OCI-LY7 (cell line): ENCODE measurements around the gene DDR1. TPM values are rescaled to one million over a fixed set of nuclear protein-coding genes. Genes with fewer than 3 reads are reported as not detected.

Experiments used
- BruUV-seq: library from RNA; stranded (reverse); fragments of 400-500 nt; replicated peaks from 2 replicates; lab custom pipeline; 2021; lab: Mats Ljungman, UMichigan
- CTCF ChIA-PET: fragments of 300-600 bp; sonication (Branson Sonifier 250); formaldehyde crosslinking; loops from one replicate; lab custom pipeline; 2022; ENCODE audit warnings: antibody characterized with exemption; ENCODE audit not compliant: unreplicated experiment; lab: Charles Lee
- POLR2A ChIA-PET: fragments of 300-600 bp; sonication (Branson Sonifier 250); formaldehyde crosslinking; loops from one replicate; lab custom pipeline; 2022; ENCODE audit warnings: antibody characterized with exemption; lab: Charles Lee
- DNase-seq: peaks from one replicate; pipeline ENCODE4 v3.0.0-alpha.2; 2015; ENCODE audit warnings: low spot score
- H2AFZ ChIP-seq: fragments of 200-600 bp; sonication (generic), shearing (Covaris generic); 2 replicates; pipeline ENCODE4 v1.6.1; 2014; ENCODE audit warnings: mild to moderate bottlenecking, antibody characterized with exemption, low read length, moderate library complexity
- H3K27ac ChIP-seq: fragments of 200-600 bp; sonication (generic); 2 replicates; pipeline ENCODE4 v1.5.1; 2014; ENCODE audit warnings: mixed run types, low read depth, mild to moderate bottlenecking, moderate library complexity, low read length, inconsistent platforms; ENCODE audit not compliant: poor library complexity, severe bottlenecking
- H3K36me3 ChIP-seq: fragments of 200-600 bp; sonication (generic); 2 replicates; pipeline ENCODE4 v1.6.1; 2014; ENCODE audit warnings: mild to moderate bottlenecking, antibody characterized with exemption, low read length, moderate library complexity, mixed read lengths; ENCODE audit not compliant: insufficient read depth
- H3K4me1 ChIP-seq: fragments of 200-600 bp; sonication (generic); 2 replicates; pipeline ENCODE4 v1.5.1; 2014; ENCODE audit warnings: mild to moderate bottlenecking, low read length; ENCODE audit not compliant: insufficient read depth, poor library complexity, severe bottlenecking
- H3K4me2 ChIP-seq: fragments of 200-600 bp; sonication (generic); 2 replicates; pipeline ENCODE4 v1.6.1; 2014; ENCODE audit warnings: mild to moderate bottlenecking, low read length
- H3K4me3 ChIP-seq: fragments of 200-600 bp; sonication (generic); 2 replicates; pipeline ENCODE4 v1.5.1; 2014; ENCODE audit warnings: mild to moderate bottlenecking, low read depth, low read length; ENCODE audit not compliant: poor library complexity, severe bottlenecking
- H3K79me2 ChIP-seq: fragments of 200-600 bp; sonication (generic); 2 replicates; pipeline ENCODE4 v1.6.1; 2016; ENCODE audit warnings: low read depth, mild to moderate bottlenecking, low read length, moderate library complexity, mixed read lengths; ENCODE audit not compliant: insufficient read depth
- H3K9me2 ChIP-seq: fragments of 200-600 bp; sonication (generic); 2 replicates; pipeline ENCODE4 v1.6.1; 2016; ENCODE audit warnings: mild to moderate bottlenecking, low read length, mixed read lengths; ENCODE audit not compliant: insufficient read depth
- H3K9me3 ChIP-seq: fragments of 200-600 bp; sonication (generic); 2 replicates; pipeline ENCODE4 v1.6.1; 2014; ENCODE audit warnings: mild to moderate bottlenecking, mixed run types, low read length, mixed read lengths
- H4K20me1 ChIP-seq: fragments of 200-600 bp; sonication (generic); 2 replicates; pipeline ENCODE4 v1.6.1; 2014; ENCODE audit warnings: mild to moderate bottlenecking, antibody characterized with exemption, low read length, moderate library complexity, mixed read lengths; ENCODE audit not compliant: insufficient read depth
- EZH2phosphoT487 ChIP-seq: fragments of 200-600 bp; sonication (generic); IDR thresholded peaks from 2 replicates; pipeline ENCODE4 v1.6.1; 2018; ENCODE audit warnings: low read depth, borderline replicate concordance, mild to moderate bottlenecking, mixed run types, antibody characterized with exemption, low read length, moderate library complexity, mixed read lengths
- intact Hi-C: fragments of 100-400 bp; cut with micrococcal nuclease; formaldehyde crosslinking; loops from one replicate; pipeline ENCODE4 v1.10.0; 2022; ENCODE audit not compliant: unreplicated experiment
- total RNA-seq, 2 experiments: library from RNA; depleted of rRNA in 1 of 2; stranded (reverse); fragments of >200 nt in 1 of 2; shearing (Covaris generic) in 1 of 2; gene quantifications; 2 replicates each; pipeline ENCODE4 v1.2.3, GENCODE V29; 2014 to 2022
- TF ChIP-seq, protein P1 (sequence below): fragments of 200-600 bp; sonication (generic); conservative IDR thresholded peaks from 2 replicates; pipeline ENCODE4 v1.5.1; 2014; ENCODE audit warnings: mild to moderate bottlenecking, antibody characterized with exemption, low read length, moderate library complexity, mixed read lengths

DDR1 gene
- total RNA-seq, 2 experiments from 2014 or later: 14.0 to 30.3 TPM

DNA sequence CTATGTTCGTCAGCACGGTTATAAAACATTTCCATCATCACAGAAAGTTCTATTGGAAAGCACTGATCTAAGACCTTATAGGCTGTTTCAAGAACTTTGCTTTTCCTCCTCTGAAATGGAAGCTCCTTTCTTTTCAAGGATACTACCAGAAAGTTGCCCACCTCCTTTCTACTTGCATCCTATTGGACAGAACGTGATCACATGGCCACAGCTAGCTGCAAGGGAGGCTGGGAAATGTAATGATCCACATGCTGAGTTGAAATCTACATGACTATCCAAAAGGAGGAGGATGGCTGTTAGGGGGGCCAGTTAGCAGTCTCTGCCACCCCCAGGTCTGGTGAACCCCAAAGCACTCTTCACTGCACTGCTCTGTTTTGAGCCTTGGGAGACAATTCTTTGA lies 44.4 kb downstream of the DDR1 start:
- Histone ChIP-seq H3K9me3 (peaks cover 14% of the 10 kb centered on the region), H3K4me2 (no peak overlapping the region), H2AFZ (no peak overlapping the region), H3K4me1 (no peaks in the 10 kb centered on the region), H3K27ac (no peak overlapping the region), H3K79me2 (no peaks in the 10 kb centered on the region), H4K20me1 (no peaks in the 10 kb centered on the region), H3K9me2 (no peaks in the 10 kb centered on the region), H3K36me3 (peaks cover 54% of the 10 kb centered on the region), H3K4me3 (no peak overlapping the region)
- DNase-seq: no peak
- intact Hi-C loops: no loop called here
- POLR2A ChIA-PET: interaction anchor here (0.7 kb wide), 1 partner anchor 162 kb away, joined by 3 read pairs; no protein-coding TSS in a partner anchor
- CTCF ChIA-PET: no interaction called here
- no TSS peak for BruUV-seq
- TF ChIP-seq, protein P1, sequence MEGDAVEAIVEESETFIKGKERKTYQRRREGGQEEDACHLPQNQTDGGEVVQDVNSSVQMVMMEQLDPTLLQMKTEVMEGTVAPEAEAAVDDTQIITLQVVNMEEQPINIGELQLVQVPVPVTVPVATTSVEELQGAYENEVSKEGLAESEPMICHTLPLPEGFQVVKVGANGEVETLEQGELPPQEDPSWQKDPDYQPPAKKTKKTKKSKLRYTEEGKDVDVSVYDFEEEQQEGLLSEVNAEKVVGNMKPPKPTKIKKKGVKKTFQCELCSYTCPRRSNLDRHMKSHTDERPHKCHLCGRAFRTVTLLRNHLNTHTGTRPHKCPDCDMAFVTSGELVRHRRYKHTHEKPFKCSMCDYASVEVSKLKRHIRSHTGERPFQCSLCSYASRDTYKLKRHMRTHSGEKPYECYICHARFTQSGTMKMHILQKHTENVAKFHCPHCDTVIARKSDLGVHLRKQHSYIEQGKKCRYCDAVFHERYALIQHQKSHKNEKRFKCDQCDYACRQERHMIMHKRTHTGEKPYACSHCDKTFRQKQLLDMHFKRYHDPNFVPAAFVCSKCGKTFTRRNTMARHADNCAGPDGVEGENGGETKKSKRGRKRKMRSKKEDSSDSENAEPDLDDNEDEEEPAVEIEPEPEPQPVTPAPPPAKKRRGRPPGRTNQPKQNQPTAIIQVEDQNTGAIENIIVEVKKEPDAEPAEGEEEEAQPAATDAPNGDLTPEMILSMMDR: no peak
- no peak for TF ChIP-seq EZH2phosphoT487

DNA sequence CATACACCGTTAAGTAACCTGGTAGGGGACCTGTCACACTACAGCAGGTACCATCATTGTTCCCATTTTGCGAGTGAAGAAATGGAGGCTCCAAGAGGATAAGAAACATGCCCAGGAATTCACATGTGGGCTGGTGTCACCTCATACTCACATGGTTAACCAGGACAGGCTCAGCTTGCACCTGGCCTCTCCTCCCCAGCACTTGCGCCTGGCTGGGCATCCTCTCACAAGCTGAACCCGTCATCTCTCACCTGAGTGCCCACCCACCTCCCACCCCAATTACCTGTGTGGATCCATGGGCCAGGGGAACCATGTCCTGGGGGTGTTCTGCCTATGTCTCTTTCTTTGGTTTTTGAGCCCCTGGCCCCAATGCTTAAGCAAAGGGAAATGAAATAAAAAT lies 46.2 kb downstream of the DDR1 start:
- TF ChIP-seq EZH2phosphoT487: no peak
- TF ChIP-seq, protein P1: no peak
- H3K27ac ChIP-seq: no peak overlapping the region
- ChIA-PET CTCF (no interaction called here), POLR2A (no interaction called here)
- no peak overlapping the region for H3K4me2 ChIP-seq
- BruUV-seq: no TSS peak
- H4K20me1 ChIP-seq: no peaks in the 10 kb centered on the region
- peaks cover 38% of the 10 kb centered on the region for H3K36me3 ChIP-seq
- no peak for DNase-seq
- H3K9me2 ChIP-seq: no peaks in the 10 kb centered on the region
- H3K9me3 ChIP-seq: peaks cover 14% of the 10 kb centered on the region
- H3K4me3 ChIP-seq: no peak overlapping the region
- no peaks in the 10 kb centered on the region for H3K79me2 ChIP-seq
- H2AFZ ChIP-seq: no peak overlapping the region
- H3K4me1 ChIP-seq: no peaks in the 10 kb centered on the region
- intact Hi-C loops: no loop called here

DNA sequence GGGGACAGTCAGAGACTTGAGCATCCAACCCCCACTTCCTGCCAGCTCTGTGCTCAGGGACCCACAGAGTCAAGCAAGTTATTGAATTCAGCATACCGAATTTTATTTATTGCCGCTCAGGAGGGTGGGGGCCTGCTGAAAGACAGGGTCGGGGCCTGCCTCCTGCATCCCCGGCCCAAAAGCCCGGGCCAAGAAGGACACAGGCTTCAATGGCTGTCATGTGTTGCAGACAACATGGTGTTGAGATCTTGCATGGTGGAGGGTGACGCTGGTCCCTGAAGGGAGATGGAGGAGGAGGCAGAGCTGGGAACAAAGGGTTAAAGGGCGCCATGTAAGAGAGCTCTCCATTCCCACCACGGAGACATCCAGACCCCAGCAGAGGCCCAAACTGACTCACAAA lies 47.0 kb downstream of the DDR1 start:
- Histone ChIP-seq H4K20me1 (no peaks in the 10 kb centered on the region), H3K36me3 (peaks cover 31% of the 10 kb centered on the region), H3K27ac (no peak overlapping the region), H3K9me2 (no peaks in the 10 kb centered on the region), H3K9me3 (peaks cover 14% of the 10 kb centered on the region), H3K4me3 (no peak overlapping the region), H3K4me1 (no peaks in the 10 kb centered on the region), H3K4me2 (no peak overlapping the region), H3K79me2 (no peaks in the 10 kb centered on the region), H2AFZ (no peak overlapping the region)
- DNase-seq: no peak
- no peak for TF ChIP-seq EZH2phosphoT487
- TF ChIP-seq, protein P1: no peak
- intact Hi-C loops: no loop called here
- BruUV-seq: no TSS peak
- ChIA-PET CTCF (no interaction called here), POLR2A (no interaction called here)
